Endothelial cell of umbilical vein (primary cell): ENCODE results near the gene KLHL17. TPM values are rescaled to one million over a fixed set of nuclear protein-coding genes. Genes with fewer than 3 reads are reported as not detected.

Experiments
- BruUV-seq: library from RNA; stranded (reverse); fragments of 400-500 nt; replicated peaks from 2 replicates; lab custom pipeline; 2021; lab: Mats Ljungman, UMichigan
- CTCF ChIA-PET: fragments of 300-600, 350-600 bp; sonication (Branson Sonifier 250); formaldehyde crosslinking; loops from one replicate; lab custom pipeline; 2021; ENCODE audit warnings: antibody characterized with exemption, inconsistent platforms; lab: Charles Lee
- POLR2A ChIA-PET: fragments of 300-600, 350-600 bp; sonication (Branson Sonifier 250); formaldehyde crosslinking; loops from one replicate; lab custom pipeline; 2021; ENCODE audit warnings: antibody characterized with exemption, inconsistent platforms; lab: Charles Lee
- DNase-seq: peaks from one replicate; pipeline ENCODE4 v3.0.0-alpha.2; 2011; ENCODE audit warnings: low read depth, low spot score
- FAIRE-seq: peaks from 2 replicates; lab custom pipeline; 2011; peaks lifted over from hg19 to GRCh38; lab: Jason Lieb, UNC
- H2AFZ ChIP-seq: 2 replicates; pipeline ENCODE4 v1.6.0; 2012; ENCODE audit warnings: low read depth, low read length, control low read depth, inconsistent platforms
- H3K27ac ChIP-seq: 2 replicates; pipeline ENCODE4 v1.5.1; 2011; ENCODE audit warnings: low read depth, mild to moderate bottlenecking, control low read depth, low read length, moderate library complexity; ENCODE audit not compliant: insufficient read depth
- H3K27me3 ChIP-seq, 2 experiments: 2 replicates each; pipeline versions ENCODE4 v1.6.0 to v1.6.1; 2011; ENCODE audit warnings: low read length in 2 of 2, mixed read lengths in 1 of 2; ENCODE audit not compliant: control insufficient read depth in 2 of 2, insufficient read depth in 2 of 2
- H3K36me3 ChIP-seq, 2 experiments: 2 replicates in 1 of 2; 3 replicates in 1 of 2; pipeline ENCODE4 v1.5.1; 2011; ENCODE audit warnings: low read length in 2 of 2, mild to moderate bottlenecking in 1 of 2, moderate library complexity in 1 of 2; ENCODE audit not compliant: control insufficient read depth in 2 of 2, insufficient read depth in 2 of 2; ENCODE audit errors: extremely low read depth in 1 of 2
- H3K4me1 ChIP-seq: 3 replicates; pipeline ENCODE4 v1.5.1; 2011; ENCODE audit warnings: mild to moderate bottlenecking, low read length; ENCODE audit not compliant: control insufficient read depth, insufficient read depth; ENCODE audit errors: extremely low read depth
- H3K4me2 ChIP-seq: 2 replicates; pipeline ENCODE4 v1.6.1; 2011; ENCODE audit warnings: low read length, control low read depth, mixed read lengths; ENCODE audit not compliant: insufficient read depth
- H3K4me3 ChIP-seq, 3 experiments: fragments of 200-600 bp in 1 of 3; sonication (generic), shearing (Covaris generic) in 1 of 3; replicated peaks in 1 of 3; 2 replicates each; pipeline ENCODE4 v1.5.1; 2011 to 2016; ENCODE audit warnings: control low read depth in 3 of 3, low read length in 3 of 3, mild to moderate bottlenecking in 2 of 3, inconsistent platforms in 1 of 3, low read depth in 1 of 3, moderate library complexity in 1 of 3; ENCODE audit not compliant: insufficient read depth in 1 of 3
- H3K79me2 ChIP-seq: 2 replicates; pipeline ENCODE4 v1.6.0; 2012; ENCODE audit warnings: low read length, inconsistent platforms; ENCODE audit not compliant: control insufficient read depth, insufficient read depth
- H3K9ac ChIP-seq: replicated peaks from 2 replicates; pipeline ENCODE3; 2011; ENCODE audit warnings: low read length, control low read depth; ENCODE audit not compliant: insufficient read depth; ENCODE audit errors: extremely low read depth
- H3K9me1 ChIP-seq: replicated peaks from 3 replicates; pipeline ENCODE4 v1.6.0; 2011; ENCODE audit warnings: mild to moderate bottlenecking, low read length; ENCODE audit not compliant: control insufficient read depth, insufficient read depth; ENCODE audit errors: extremely low read depth
- H3K9me3 ChIP-seq: replicated peaks from 2 replicates; pipeline ENCODE4 v1.5.1; 2012; ENCODE audit warnings: low read length, inconsistent platforms; ENCODE audit not compliant: control insufficient read depth, insufficient read depth
- H4K20me1 ChIP-seq: replicated peaks from 2 replicates; pipeline ENCODE3; 2011; ENCODE audit warnings: mild to moderate bottlenecking, low read length; ENCODE audit not compliant: control insufficient read depth, insufficient read depth; ENCODE audit errors: extremely low read depth
- EZH2 ChIP-seq: IDR thresholded peaks from 2 replicates; pipeline ENCODE4 v1.6.1; 2012; ENCODE audit warnings: borderline replicate concordance, low read depth, mild to moderate bottlenecking, moderate library complexity, low read length, inconsistent platforms; ENCODE audit not compliant: severe bottlenecking
- FOS ChIP-seq: IDR thresholded peaks from 2 replicates; pipeline ENCODE4 v1.6.1; 2011; ENCODE audit warnings: mild to moderate bottlenecking, low read length, moderate library complexity, borderline replicate concordance; ENCODE audit not compliant: insufficient read depth
- GATA2 ChIP-seq: IDR thresholded peaks from 2 replicates; pipeline ENCODE4 v1.7.0; 2011; ENCODE audit warnings: low read depth, mild to moderate bottlenecking, moderate library complexity, mixed read lengths, low read length; ENCODE audit not compliant: insufficient read length, insufficient read depth
- JUN ChIP-seq: IDR thresholded peaks from 2 replicates; pipeline ENCODE4 v1.6.1; 2011; ENCODE audit warnings: borderline replicate concordance, low read depth; ENCODE audit not compliant: insufficient read length, insufficient read depth
- MYC ChIP-seq: IDR thresholded peaks from one replicate; pipeline ENCODE4 v1.6.1; 2011; ENCODE audit warnings: mild to moderate bottlenecking, low read depth, low read length
- POLR2A ChIP-seq: IDR thresholded peaks from 2 replicates; pipeline ENCODE4 v1.6.1; 2012; ENCODE audit warnings: low read depth, mild to moderate bottlenecking, control low read depth, low read length
- POLR2AphosphoS5 ChIP-seq: IDR thresholded peaks from 2 replicates; pipeline ENCODE4 v1.6.1; 2012; ENCODE audit warnings: low read depth, mild to moderate bottlenecking, control low read depth, low read length, moderate library complexity; ENCODE audit not compliant: insufficient read depth
- dilution Hi-C: fragments of 300-500 bp; cut with MboI; formaldehyde crosslinking; loops from one replicate; pipeline ENCODE4 v1.15.0; 2019; ENCODE audit warnings: low sequenced_read_pairs; ENCODE audit not compliant: extremely low pct_ligation_motif_present
- intact Hi-C: fragments of 100-400 bp; cut with micrococcal nuclease; formaldehyde crosslinking; loops from one replicate; pipeline ENCODE4 v1.10.0; 2022
- polyA plus RNA-seq, 4 experiments: library from polyadenylated mRNA; depleted of rRNA in 3 of 4; stranded (reverse) in 3 of 4; unstranded in 1 of 4; fragments of >200 nt; gene quantifications; 2 replicates each; pipeline versions ENCODE4 v1.2.1 to v1.2.3, GENCODE V29; 2011 to 2012; ENCODE audit warnings: missing spikeins in 1 of 4
- total RNA-seq: library from RNA; stranded (reverse); gene quantifications from 2 replicates; pipeline ENCODE4 v1.2.3, GENCODE V29; 2021
- TF ChIP-seq, protein P1 (sequence below): IDR thresholded peaks from 2 replicates; pipeline ENCODE4 v1.6.1; 2011; ENCODE audit not compliant: insufficient read depth, insufficient read length
- TF ChIP-seq, protein P2 (sequence below), 2 donors: IDR thresholded peaks; 1 replicate in 1 of 2; 2 replicates in 1 of 2; pipeline ENCODE4 v1.5.1; 2011; ENCODE audit warnings: low read length in 2 of 2, mild to moderate bottlenecking in 2 of 2, moderate library complexity in 2 of 2, control low read depth in 1 of 2, inconsistent platforms in 1 of 2, low read depth in 1 of 2; ENCODE audit not compliant: insufficient read depth in 1 of 2; ENCODE audit errors: extremely low read depth in 1 of 2

Gene KLHL17
- total and polyA plus RNA-seq, 2 donors (not counting 3 experiments of a cell fraction or from before 2014, with no cell fraction given) = 27.0 to 30.1 TPM

GRCh38 chr1:940107-941014, 20.0 kb upstream of the KLHL17 start:
- Histone ChIP-seq H3K4me3 (peak overlapping the region in 1 of 3 experiments; percentile 14), H2AFZ (peak overlapping the region; percentile 7), H3K9ac (no peak overlapping the region), H3K36me3 (peaks cover 0 to 4% of the 10 kb centered on the region in 2 experiments), H4K20me1 (no peaks in the 10 kb centered on the region), H3K27me3 (peaks cover 12 to 36% of the 10 kb centered on the region in 2 experiments), H3K79me2 (no peaks in the 10 kb centered on the region), H3K4me2 (peak overlapping the region; percentile 11), H3K9me1 (no peaks in the 10 kb centered on the region), H3K27ac (no peak overlapping the region), H3K9me3 (no peaks in the 10 kb centered on the region), H3K4me1 (peaks cover 12% of the 10 kb centered on the region)
- ChIA-PET POLR2A (no interaction called here), CTCF (interaction anchor here (0.6 to 3.2 kb wide), 8 partner anchors 9 to 502 kb away, joined by 3 to 14 read pairs (median 4); partner anchors contain the start of gene PLEKHN1)
- no TSS peak for BruUV-seq
- intact Hi-C loops = loop anchor here (2.0 kb wide), 1 partner anchor 20 kb away; the partner anchor contains the start of gene KLHL17
- DNase-seq = peak; percentile 28
- TF ChIP-seq POLR2AphosphoS5 = no peak
- TF ChIP-seq POLR2A = no peak
- TF ChIP-seq FOS = no peak
- TF ChIP-seq JUN = no peak
- TF ChIP-seq MYC = no peak
- TF ChIP-seq, protein P1, sequence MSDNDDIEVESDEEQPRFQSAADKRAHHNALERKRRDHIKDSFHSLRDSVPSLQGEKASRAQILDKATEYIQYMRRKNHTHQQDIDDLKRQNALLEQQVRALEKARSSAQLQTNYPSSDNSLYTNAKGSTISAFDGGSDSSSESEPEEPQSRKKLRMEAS = no peak
- TF ChIP-seq, protein P2, sequence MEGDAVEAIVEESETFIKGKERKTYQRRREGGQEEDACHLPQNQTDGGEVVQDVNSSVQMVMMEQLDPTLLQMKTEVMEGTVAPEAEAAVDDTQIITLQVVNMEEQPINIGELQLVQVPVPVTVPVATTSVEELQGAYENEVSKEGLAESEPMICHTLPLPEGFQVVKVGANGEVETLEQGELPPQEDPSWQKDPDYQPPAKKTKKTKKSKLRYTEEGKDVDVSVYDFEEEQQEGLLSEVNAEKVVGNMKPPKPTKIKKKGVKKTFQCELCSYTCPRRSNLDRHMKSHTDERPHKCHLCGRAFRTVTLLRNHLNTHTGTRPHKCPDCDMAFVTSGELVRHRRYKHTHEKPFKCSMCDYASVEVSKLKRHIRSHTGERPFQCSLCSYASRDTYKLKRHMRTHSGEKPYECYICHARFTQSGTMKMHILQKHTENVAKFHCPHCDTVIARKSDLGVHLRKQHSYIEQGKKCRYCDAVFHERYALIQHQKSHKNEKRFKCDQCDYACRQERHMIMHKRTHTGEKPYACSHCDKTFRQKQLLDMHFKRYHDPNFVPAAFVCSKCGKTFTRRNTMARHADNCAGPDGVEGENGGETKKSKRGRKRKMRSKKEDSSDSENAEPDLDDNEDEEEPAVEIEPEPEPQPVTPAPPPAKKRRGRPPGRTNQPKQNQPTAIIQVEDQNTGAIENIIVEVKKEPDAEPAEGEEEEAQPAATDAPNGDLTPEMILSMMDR (IDR thresholded peaks at IDR 0.05; ENCODE audit: extremely low read depth in 1 of 2, insufficient read depth in 1 of 2, low read depth in 1 of 2, low read length in 2 of 2) = no peak
- no peak for TF ChIP-seq EZH2
- TF ChIP-seq GATA2 = no peak
- FAIRE-seq = no peak
- dilution Hi-C loops = no loop called here
